ENCODE data around the gene ARRDC4. TPM values are rescaled to one million over a fixed set of nuclear protein-coding genes. Genes with fewer than 3 reads are reported as not detected.

ARRDC4 gene
- total RNA-seq, 1 experiment from 2014 or later: 33.0 TPM

DNA sequence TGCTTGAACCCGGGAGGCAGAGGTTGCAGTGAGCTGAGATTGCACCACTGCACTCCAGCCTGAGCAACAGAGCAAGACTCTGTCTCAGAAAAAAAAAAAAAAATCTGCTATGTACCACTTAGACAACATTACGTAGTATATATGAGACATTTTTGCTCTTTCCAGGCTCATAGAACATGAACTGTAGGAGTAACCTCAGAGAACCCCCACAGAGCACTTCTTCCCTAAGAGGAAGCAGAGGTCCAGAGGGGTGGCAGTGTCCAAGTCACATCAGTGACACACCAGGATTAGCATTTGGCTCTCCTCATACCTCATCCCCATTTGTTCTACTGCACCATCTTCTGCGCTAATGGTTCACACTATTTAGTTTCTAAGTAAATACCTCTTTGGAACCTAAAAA lies 33.7 kb downstream of the ARRDC4 start:
- no peak for DNase-seq (ENCODE audit: extremely low read depth, low read depth)

GRCh38 chr15:97995192-97995591 lies 34.7 kb downstream of the ARRDC4 start:
- no peak for DNase-seq (ENCODE audit: extremely low read depth, low read depth)

- peak; percentile 6 for DNase-seq (ENCODE audit: extremely low read depth, low read depth)
Measured at GRCh38 chr15:97995881-97996603, 35.5 kb downstream of the ARRDC4 start.

GRCh38 chr15:97998307-97999071 lies 38.0 kb downstream of the ARRDC4 start:
- no peak for DNase-seq (ENCODE audit: extremely low read depth, low read depth)

- DNase-seq (ENCODE audit: extremely low read depth, low read depth): no peak
Measured at GRCh38 chr15:98000249-98001203, 40.0 kb downstream of the ARRDC4 start.

- DNase-seq (ENCODE audit: extremely low read depth, low read depth): no peak
Measured at GRCh38 chr15:98001663-98002194, 41.2 kb downstream of the ARRDC4 start.

GRCh38 chr15:98002419-98002818 lies 41.9 kb downstream of the ARRDC4 start:
- DNase-seq (ENCODE audit: extremely low read depth, low read depth): no peak

- DNase-seq (ENCODE audit: extremely low read depth, low read depth): no peak
Measured at GRCh38 chr15:98002866-98003265, 42.4 kb downstream of the ARRDC4 start.

DNA sequence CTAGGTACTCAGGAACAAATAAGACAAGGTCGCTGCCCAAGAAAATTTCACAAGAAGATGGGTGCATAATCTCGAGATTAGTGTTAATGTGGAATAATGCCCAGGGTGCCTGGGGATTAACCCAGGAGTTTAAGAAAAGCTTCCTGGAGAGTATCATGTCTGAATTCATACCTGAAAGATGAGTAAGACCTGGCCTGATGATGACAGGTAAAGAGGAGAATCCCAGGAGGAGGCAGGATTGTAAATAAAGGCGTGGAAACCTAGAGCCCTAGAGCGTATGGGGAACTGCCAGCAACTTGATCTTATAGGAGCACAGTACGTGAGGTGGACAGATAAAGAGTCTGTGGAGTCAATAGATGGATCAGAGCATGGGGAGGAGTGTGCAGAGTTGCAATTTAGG lies 43.0 kb downstream of the ARRDC4 start:
- no peak for DNase-seq (ENCODE audit: extremely low read depth, low read depth)

GRCh38 chr15:98003996-98004395 lies 43.5 kb downstream of the ARRDC4 start:
- no peak for DNase-seq (ENCODE audit: extremely low read depth, low read depth)

DNA sequence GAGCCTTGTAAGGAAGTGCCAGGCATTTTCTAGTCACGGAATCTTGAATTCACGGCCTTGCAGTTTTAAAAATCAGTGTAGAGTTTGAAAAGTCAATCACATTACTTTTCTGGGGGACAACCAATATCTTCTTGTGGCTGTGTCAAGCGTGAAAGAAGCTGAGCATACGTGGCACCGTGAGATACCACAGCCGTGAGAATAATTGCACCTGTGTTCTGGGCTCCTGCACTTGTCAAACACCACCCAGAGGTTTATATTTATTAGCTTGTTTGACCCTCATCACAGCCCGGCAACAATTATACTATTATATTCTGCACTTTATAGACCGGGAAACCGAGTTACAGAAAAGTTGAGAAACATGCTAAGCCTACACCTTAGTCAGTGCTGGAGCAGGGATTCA lies 45.2 kb downstream of the ARRDC4 start:
- DNase-seq (ENCODE audit: extremely low read depth, low read depth): no peak

- no peak for DNase-seq (ENCODE audit: extremely low read depth, low read depth)
Measured at GRCh38 chr15:98009169-98009568, 48.7 kb downstream of the ARRDC4 start.

- DNase-seq (ENCODE audit: extremely low read depth, low read depth): no peak
Measured at GRCh38 chr15:98009971-98010370, 49.5 kb downstream of the ARRDC4 start.

DNA sequence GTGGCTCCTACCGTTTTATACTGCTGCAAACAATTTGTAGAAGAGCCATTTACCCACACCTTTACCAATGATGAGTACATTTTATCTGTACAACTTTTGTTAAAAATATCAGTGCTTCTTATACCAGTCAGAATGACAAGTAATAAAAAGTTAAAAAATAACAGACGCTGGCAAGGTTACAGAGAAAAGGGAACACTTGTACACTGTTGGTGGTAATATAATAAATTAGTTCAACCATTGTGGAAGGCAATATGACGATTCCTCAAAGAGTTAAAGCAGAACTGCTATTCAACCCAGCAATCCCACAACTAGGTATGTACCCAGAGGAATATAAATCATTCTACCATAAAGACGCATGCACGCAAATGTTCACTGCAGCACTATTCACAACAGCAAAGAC lies 51.9 kb downstream of the ARRDC4 start:
- DNase-seq (ENCODE audit: extremely low read depth, low read depth): no peak

DNA sequence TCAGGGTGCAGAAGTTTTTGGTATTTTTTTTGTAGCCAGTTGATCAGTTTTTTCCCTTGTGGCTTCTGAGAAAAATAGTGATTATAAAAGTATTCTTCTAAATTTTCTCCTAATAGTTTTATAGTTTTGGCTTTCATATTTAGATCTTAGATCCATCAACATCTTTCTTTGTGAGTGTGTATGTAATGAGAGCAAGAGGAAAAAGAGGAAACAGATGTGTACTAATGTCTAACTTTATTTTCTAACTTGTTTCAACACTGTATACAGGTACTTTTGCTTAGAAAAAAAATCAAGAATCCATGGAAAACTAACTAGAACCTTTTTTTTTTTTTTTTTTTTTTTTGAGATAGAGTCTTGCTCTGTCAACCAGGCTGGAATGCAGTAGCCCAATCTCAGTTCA lies 53.1 kb downstream of the ARRDC4 start:
- no peak for DNase-seq (ENCODE audit: extremely low read depth, low read depth)

DNA sequence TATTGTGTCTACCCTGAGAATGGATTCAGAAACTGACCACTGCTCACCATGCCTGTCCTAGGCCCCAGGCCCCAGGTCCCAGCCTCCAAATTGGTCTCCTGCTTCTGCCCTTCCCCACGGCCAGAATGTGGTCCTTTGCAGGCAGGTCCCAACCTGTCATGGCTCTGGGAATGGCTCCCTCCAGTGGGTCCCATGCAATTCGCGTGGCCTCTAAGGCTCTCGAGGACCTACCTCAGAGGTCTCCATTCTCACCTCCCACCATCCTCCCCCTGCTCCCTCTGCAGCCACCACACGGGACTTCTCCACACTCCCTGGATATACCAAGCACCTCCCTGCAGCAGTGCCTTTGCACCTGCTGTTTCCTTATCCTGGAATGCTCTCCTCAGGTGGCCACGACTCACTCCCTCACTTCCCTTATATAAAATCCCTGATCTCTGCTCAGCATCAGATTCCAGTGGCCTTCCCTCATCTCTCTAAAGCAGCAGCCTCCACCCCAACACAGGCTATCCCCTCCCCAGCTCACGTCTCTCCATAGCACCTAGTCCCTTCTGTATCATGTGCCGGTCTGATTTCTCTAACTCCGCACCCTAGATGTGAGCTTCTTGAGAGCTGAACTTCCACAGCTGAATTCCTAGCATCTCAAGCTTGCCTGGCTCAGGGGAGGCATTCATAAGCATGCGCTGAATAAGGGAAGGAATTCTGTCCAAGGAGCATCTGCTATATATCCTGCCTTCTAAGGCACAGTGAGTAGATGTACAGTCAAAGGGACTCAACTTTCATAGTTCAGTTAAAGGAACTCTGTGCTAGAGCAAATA lies 56.9 kb downstream of the ARRDC4 start:
- no peak for DNase-seq (ENCODE audit: extremely low read depth, low read depth)

- no peak for DNase-seq (ENCODE audit: extremely low read depth, low read depth)
Measured at GRCh38 chr15:98018761-98019351, 58.4 kb downstream of the ARRDC4 start.

Data from NCI-H460 (cell line).